Subcutaneous adipose tissue (tissue), 4 donors: Measurements from ENCODE around the gene TPPP2. TPM values are rescaled to one million over a fixed set of nuclear protein-coding genes. Genes with fewer than 3 reads are reported as not detected.

ENCODE experiments used
- total RNA-seq, 4 donors: library from RNA; depleted of rRNA; stranded (reverse); fragments of >200 nt; gene quantifications; one replicate each; pipeline ENCODE4 v1.1.0, GENCODE V29; 2016
- TF ChIP-seq, protein P1 (sequence below): fragments of 450-650 bp; IDR thresholded peaks from one replicate; pipeline ENCODE4 v1.5.1; 2016; ENCODE audit warnings: low read depth, mild to moderate bottlenecking, control low read depth, antibody characterized with exemption, moderate library complexity

TPPP2 gene
- not detected for total RNA-seq

- TF ChIP-seq, protein P1, sequence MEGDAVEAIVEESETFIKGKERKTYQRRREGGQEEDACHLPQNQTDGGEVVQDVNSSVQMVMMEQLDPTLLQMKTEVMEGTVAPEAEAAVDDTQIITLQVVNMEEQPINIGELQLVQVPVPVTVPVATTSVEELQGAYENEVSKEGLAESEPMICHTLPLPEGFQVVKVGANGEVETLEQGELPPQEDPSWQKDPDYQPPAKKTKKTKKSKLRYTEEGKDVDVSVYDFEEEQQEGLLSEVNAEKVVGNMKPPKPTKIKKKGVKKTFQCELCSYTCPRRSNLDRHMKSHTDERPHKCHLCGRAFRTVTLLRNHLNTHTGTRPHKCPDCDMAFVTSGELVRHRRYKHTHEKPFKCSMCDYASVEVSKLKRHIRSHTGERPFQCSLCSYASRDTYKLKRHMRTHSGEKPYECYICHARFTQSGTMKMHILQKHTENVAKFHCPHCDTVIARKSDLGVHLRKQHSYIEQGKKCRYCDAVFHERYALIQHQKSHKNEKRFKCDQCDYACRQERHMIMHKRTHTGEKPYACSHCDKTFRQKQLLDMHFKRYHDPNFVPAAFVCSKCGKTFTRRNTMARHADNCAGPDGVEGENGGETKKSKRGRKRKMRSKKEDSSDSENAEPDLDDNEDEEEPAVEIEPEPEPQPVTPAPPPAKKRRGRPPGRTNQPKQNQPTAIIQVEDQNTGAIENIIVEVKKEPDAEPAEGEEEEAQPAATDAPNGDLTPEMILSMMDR, result no peak
Measured at GRCh38 chr14:21029917-21030316, at the start of gene TPPP2. TPPP2 (plus strand) TSS chr14:21030217; CDS start chr14:21030582, 365 bp downstream.

DNA sequence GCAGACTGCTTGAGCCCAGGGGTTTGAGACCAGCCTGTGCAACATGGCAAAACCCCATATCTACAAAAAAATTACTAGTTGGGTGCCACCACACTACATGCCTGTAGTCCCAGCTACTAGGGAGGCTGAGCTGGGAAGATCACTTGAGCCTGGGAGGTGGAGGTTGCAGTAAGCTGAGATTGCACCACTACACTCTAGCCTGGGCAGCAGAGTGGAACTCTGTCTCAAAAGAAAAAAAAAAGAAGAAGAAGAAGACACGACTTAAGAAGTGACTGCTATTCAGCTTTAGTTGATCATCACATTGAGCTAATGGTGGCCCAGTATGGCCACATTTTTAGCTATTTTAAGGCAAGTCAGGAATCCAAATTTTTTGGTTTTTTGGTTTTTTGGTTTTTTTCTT, 49.1 kb upstream of the TPPP2 start:
- TF ChIP-seq, protein P1, result no peak

DNA sequence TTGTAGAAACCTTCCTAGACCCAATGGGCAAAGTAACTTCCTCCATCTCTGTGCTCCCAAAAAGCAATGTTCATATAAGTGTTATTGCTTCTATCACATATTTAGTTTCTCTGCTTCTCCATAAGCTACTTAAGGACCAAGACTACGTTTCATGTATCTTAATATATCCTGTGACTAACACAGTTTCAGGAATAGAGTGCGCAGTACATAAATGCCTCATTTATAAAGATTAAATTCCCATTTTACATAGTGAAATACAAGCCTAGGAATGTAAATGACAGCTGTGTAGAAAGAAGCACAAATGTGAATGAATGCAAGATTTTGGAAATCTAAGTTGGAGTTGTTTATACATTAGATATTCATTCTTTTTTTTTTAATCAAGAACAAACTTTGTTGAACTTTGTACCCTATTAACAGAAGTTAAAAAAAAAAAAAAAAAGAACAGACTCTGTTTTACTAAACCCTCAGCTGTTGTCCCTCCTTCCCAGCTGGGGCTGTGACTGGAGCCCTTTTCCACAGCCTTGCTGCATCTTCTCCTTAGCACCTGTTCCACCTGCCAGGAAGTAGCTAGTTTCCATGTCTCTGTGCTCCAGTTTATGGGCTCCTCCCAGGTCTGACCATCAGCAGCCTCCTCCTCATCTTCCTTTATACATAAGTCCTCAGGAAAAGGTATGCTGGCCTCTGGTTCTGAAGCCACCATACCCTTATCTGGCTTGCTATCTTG, 47.2 kb upstream of the TPPP2 start:
- TF ChIP-seq, protein P1, result no peak

DNA sequence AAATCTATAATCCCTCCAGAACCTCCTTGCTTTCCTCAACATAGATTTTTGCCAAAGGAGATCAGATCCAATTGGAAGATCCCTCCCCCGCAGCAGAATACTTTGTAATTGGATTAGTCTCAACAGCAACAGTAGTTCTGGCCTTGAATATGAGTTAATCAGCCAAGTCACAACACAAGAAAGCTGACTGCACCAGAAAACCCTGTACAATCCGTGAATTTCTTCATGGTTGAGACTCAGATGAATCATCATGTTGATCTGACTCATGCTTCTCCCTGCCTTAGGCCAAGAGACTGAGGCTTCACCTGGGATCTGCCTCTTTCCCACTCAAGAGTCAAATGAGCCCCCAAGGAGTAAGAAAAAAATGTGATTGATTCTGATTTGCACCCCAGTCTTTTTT, 43.2 kb upstream of the TPPP2 start:
- TF ChIP-seq, protein P1, result no peak

GRCh38 chr14:20988717-20989470, 41.1 kb upstream of the TPPP2 start:
- TF ChIP-seq, protein P1, result no peak

- TF ChIP-seq, protein P1, result no peak
Measured at GRCh38 chr14:20989471-20989786, 40.6 kb upstream of the TPPP2 start.

DNA sequence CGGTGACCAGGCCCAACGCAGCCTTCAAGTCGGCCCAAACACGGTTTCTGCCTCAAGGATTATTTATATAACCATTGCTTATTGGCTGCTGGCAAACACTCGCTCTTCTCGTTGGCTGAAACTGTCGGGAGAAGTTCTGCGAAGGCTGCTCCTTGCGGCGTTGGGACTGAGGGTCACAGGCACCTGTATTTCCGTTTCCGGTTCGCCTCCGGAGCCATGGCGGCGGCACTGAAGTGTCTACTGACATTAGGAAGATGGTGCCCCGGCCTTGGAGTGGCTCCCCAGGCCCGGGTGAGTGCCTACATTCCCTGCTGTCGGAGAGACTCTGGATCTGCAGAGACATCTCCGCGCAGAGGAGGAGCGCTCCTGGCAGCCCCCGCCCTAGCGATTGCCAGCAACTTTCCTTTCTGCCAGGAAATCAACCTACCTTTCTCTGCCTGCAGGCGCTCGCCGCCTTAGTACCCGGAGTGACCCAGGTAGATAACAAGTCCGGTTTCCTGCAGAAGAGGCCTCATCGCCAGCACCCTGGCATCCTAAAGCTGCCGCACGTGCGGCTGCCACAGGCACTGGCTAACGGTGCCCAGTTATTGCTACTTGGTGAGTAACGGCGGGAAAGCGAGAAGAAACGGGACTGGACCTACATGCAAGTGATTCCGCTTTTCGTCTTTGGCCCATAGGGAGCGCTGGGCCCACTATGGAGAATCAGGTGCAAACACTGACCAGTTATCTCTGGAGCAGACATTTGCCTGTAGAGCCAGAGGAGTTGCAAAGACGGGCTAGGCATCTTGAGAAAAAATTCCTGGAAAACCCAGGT, 40.0 kb upstream of the TPPP2 start, which contains the start of gene METTL17:
TSS of gene METTL17 (plus strand) at position 194 of the 814 bp plus-strand sequence. CDS start at position 217, 23 bp downstream.
- TF ChIP-seq, protein P1, result no peak
